SU-DHL-6 (cell line): Measurements from ENCODE around the gene ST3GAL4.

Experiments
- H2AFZ ChIP-seq: fragments of 200-600 bp; sonication (generic); 2 replicates; pipeline ENCODE4 v1.6.1; 2014; ENCODE audit warnings: low read depth, mild to moderate bottlenecking, moderate library complexity, mixed read lengths, antibody characterized with exemption, low read length; ENCODE audit not compliant: severe bottlenecking
- H3F3A ChIP-seq: fragments of 200-600 bp; shearing (Covaris generic); 2 replicates; pipeline ENCODE4 v1.6.0; 2016; ENCODE audit warnings: antibody characterized with exemption, mild to moderate bottlenecking; ENCODE audit not compliant: insufficient read depth
- H3K27ac ChIP-seq: fragments of 200-600 bp; sonication (generic); 2 replicates; pipeline ENCODE4 v1.5.1; 2016; ENCODE audit warnings: low read depth, mild to moderate bottlenecking, low read length, moderate library complexity, mixed read lengths
- H3K27me3 ChIP-seq: fragments of 200-600 bp; sonication (generic), shearing (Covaris generic); 2 replicates; pipeline ENCODE4 v1.6.0; 2014; ENCODE audit warnings: mild to moderate bottlenecking, low read length
- H3K36me3 ChIP-seq: fragments of 200-600 bp; sonication (generic); 2 replicates; pipeline ENCODE4 v1.6.1; 2014; ENCODE audit warnings: mild to moderate bottlenecking, low read length, mixed read lengths
- H3K4me2 ChIP-seq: fragments of 300-600, 200-600 bp; shearing (Covaris generic), sonication (generic); 2 replicates; pipeline ENCODE4 v1.6.0; 2014; ENCODE audit warnings: low read length, low read depth, mild to moderate bottlenecking; ENCODE audit not compliant: poor library complexity, severe bottlenecking
- H3K4me3 ChIP-seq: fragments of 200-600 bp; sonication (generic); 2 replicates; pipeline ENCODE4 v1.5.1; 2014; ENCODE audit warnings: antibody characterized with exemption, low read length, mild to moderate bottlenecking, mixed read lengths; ENCODE audit not compliant: insufficient read depth, poor library complexity, severe bottlenecking
- H3K79me2 ChIP-seq: fragments of 200-600 bp; sonication (generic); 2 replicates; pipeline ENCODE4 v1.6.1; 2014; ENCODE audit warnings: mild to moderate bottlenecking, low read length, moderate library complexity; ENCODE audit not compliant: insufficient read depth
- H3K9ac ChIP-seq: fragments of 200-600 bp; sonication (generic); 2 replicates; pipeline ENCODE4 v1.7.0; 2014; ENCODE audit warnings: mild to moderate bottlenecking, low read length
- H3K9me2 ChIP-seq: fragments of 200-600 bp; sonication (generic); replicated peaks from 2 replicates; pipeline ENCODE4 v1.6.1; 2014; ENCODE audit warnings: low read length; ENCODE audit not compliant: insufficient read depth
- H3K9me3 ChIP-seq: fragments of 200-600 bp; sonication (generic); 2 replicates; pipeline ENCODE4 v1.6.1; 2014; ENCODE audit warnings: low read length, mixed read lengths; ENCODE audit not compliant: insufficient read depth
- H4K20me1 ChIP-seq: fragments of 200-600 bp; sonication (generic); 2 replicates; pipeline ENCODE4 v1.6.1; 2014; ENCODE audit warnings: low read depth, mild to moderate bottlenecking, antibody characterized with exemption, low read length, moderate library complexity, mixed read lengths
- CTCF ChIP-seq: fragments of 200-600 bp; sonication (generic); IDR thresholded peaks from one replicate; pipeline ENCODE4 v1.5.1; 2017; ENCODE audit warnings: antibody characterized with exemption, mild to moderate bottlenecking, low read length, moderate library complexity; ENCODE audit not compliant: insufficient read depth, poor library complexity, severe bottlenecking
- EZH2phosphoT487 ChIP-seq: fragments of 200-600 bp; sonication (generic), shearing (Covaris generic); conservative IDR thresholded peaks from 2 replicates; pipeline ENCODE4 v1.6.1; 2018; ENCODE audit warnings: mild to moderate bottlenecking, antibody characterized with exemption, low read length, moderate library complexity, mixed read lengths

The ST3GAL4 gene

GRCh38 chr11:126355324-126355925, at the start of gene ST3GAL4:
TSS of gene ST3GAL4 (plus strand) at chr11:126355686. CDS start at chr11:126406156, 50,470 bp downstream.
- TF ChIP-seq EZH2phosphoT487 (no peak), CTCF (no peak)
- Histone ChIP-seq H3K79me2 (no peaks in the 10 kb centered on the region), H2AFZ (peak within 1 kb of the TSS; percentile 80)

GRCh38 chr11:126305699-126306098, 49.8 kb upstream of the ST3GAL4 start:
- no peaks in the 10 kb centered on the region for H4K20me1 ChIP-seq
- H3F3A ChIP-seq = no peaks in the 10 kb centered on the region
- no peaks in the 10 kb centered on the region for H3K27me3 ChIP-seq
- no peaks in the 10 kb centered on the region for H3K9me2 ChIP-seq
- H2AFZ ChIP-seq = no peak overlapping the region
- peak overlapping the region; percentile 24 for H3K4me2 ChIP-seq
- TF ChIP-seq CTCF (no peak), EZH2phosphoT487 (no peak)
- H3K9me3 ChIP-seq = no peaks in the 10 kb centered on the region
- H3K79me2 ChIP-seq = peaks cover 8% of the 10 kb centered on the region
- no peaks in the 10 kb centered on the region for H3K36me3 ChIP-seq
- no peak overlapping the region for H3K9ac ChIP-seq
- no peak overlapping the region for H3K27ac ChIP-seq
- no peak overlapping the region for H3K4me3 ChIP-seq

More at GRCh38 chr11:126355324-126355925, at the start of gene ST3GAL4:
- H3K27me3 ChIP-seq = no peaks in the 10 kb centered on the region
- H3K9me3 ChIP-seq = no peaks in the 10 kb centered on the region
- H3K4me3 ChIP-seq = peak within 1 kb of the TSS; percentile 60
- peak within 1 kb of the TSS; percentile 79 for H3K9ac ChIP-seq
- no peaks in the 10 kb centered on the region for H3F3A ChIP-seq
- H3K27ac ChIP-seq = 0 out of 2 replicates have a peak within 1 kb of the TSS, but pooled peaks have one; percentile 15
- no peaks in the 10 kb centered on the region for H4K20me1 ChIP-seq
- H3K4me2 ChIP-seq = peak within 1 kb of the TSS; percentile 72
- H3K36me3 ChIP-seq = no peaks in the 10 kb centered on the region
- H3K9me2 ChIP-seq = no peaks in the 10 kb centered on the region

GRCh38 chr11:126307706-126308105, 47.8 kb upstream of the ST3GAL4 start:
- no peaks in the 10 kb centered on the region for H3K9me3 ChIP-seq
- no peaks in the 10 kb centered on the region for H3K27me3 ChIP-seq
- no peaks in the 10 kb centered on the region for H3K36me3 ChIP-seq
- H3K4me3 ChIP-seq = no peak overlapping the region
- no peak overlapping the region for H3K4me2 ChIP-seq
- H4K20me1 ChIP-seq = no peaks in the 10 kb centered on the region
- TF ChIP-seq CTCF (peak; percentile 13), EZH2phosphoT487 (no peak)
- H3K9ac ChIP-seq = no peak overlapping the region
- peaks cover 8% of the 10 kb centered on the region for H3K79me2 ChIP-seq
- no peak overlapping the region for H3K27ac ChIP-seq
- no peak overlapping the region for H2AFZ ChIP-seq
- no peaks in the 10 kb centered on the region for H3K9me2 ChIP-seq
- no peaks in the 10 kb centered on the region for H3F3A ChIP-seq
